Right lobe of liver (tissue), 6 donors: Measurements from ENCODE around the gene PDE6G. TPM values are rescaled to one million over a fixed set of nuclear protein-coding genes. Genes with fewer than 3 reads are reported as not detected.

Source experiments
- ATAC-seq, 4 donors: fragments of 200-7000 bp; cut with Tn5 transposase; one replicate each; pipeline ENCODE4 v1.9.1; 2020; ENCODE audit warnings: mild to moderate bottlenecking in 4 of 4, moderate library complexity in 4 of 4
- DNase-seq, 3 donors: peaks; one replicate each; pipeline ENCODE4 v3.0.0-alpha.2; 2020
- H3K27ac ChIP-seq, 3 donors: fragments of 200-600 bp; one replicate each; pipeline ENCODE4 v1.8.0; 2022
- H3K27me3 ChIP-seq, 2 donors: fragments of 200-600 bp; one replicate each; pipeline ENCODE4 v1.8.0; 2022
- H3K36me3 ChIP-seq, 4 donors: fragments of 200-600 bp; sonication (generic) in 1 of 4; one replicate each; pipeline versions ENCODE4 v1.5.1 to v1.8.0; 2017 to 2022; ENCODE audit warnings: control low read depth in 1 of 4
- H3K4me1 ChIP-seq, 4 donors: fragments of 200-600 bp; sonication (generic) in 1 of 4; one replicate each; pipeline versions ENCODE4 v1.5.1 to v1.8.0; 2017 to 2022; ENCODE audit warnings: control low read depth in 1 of 4
- H3K4me3 ChIP-seq, 3 donors: fragments of 200-600 bp; one replicate each; pipeline ENCODE4 v1.8.0; 2022
- H3K9me3 ChIP-seq, 4 donors: fragments of 200-600 bp; sonication (generic) in 1 of 4; one replicate each; pipeline versions ENCODE4 v1.5.1 to v1.8.0; 2017 to 2022; ENCODE audit warnings: control low read depth in 1 of 4
- CTCF ChIP-seq, 4 donors: fragments of 200-600 bp in 3 of 4; fragments of 450-650 bp in 1 of 4; IDR thresholded peaks; one replicate each; pipeline versions ENCODE4 v1.5.1 to v1.8.0; 2016 to 2022; ENCODE audit warnings: antibody characterized with exemption in 4 of 4, mild to moderate bottlenecking in 2 of 4
- POLR2A ChIP-seq: fragments of 450-650 bp; IDR thresholded peaks from one replicate; pipeline ENCODE4 v1.6.1; 2017; ENCODE audit warnings: antibody characterized with exemption, mild to moderate bottlenecking
- WGBS: methylation state at CpG from one replicate; pipeline ENCODE4 v1.1.6; 2018; ENCODE audit warnings: low coverage, low lambda C conversion rate; ENCODE audit not compliant: insufficient coverage; ENCODE audit errors: missing lambda C conversion rate; 5-methylcytosine and 5-hydroxymethylcytosine counted together
- intact Hi-C, 2 donors: fragments of 100-400 bp; cut with DNase I; formaldehyde crosslinking; loops; one replicate each; pipeline versions ENCODE4 v1.11.2 to v1.14.1; 2022
- total RNA-seq, 6 experiments: library from RNA; depleted of rRNA in 2 of 6; stranded (reverse); fragments of >200 nt in 2 of 6; fragmentation: NEBNext Ultra II Directional in 3 of 6; extraction: Animal tissue kit (Norgen Biotek cat#: 25700) in 3 of 6; gene quantifications; one replicate each; pipeline versions ENCODE4 v1.1.0 to v1.2.4, GENCODE V29; 2016 to 2023
- donor health status: DM: no; HTN: yes; CAD: no.
- donor health status: DM: no; HTN: no; CAD: no.
- donor health status: DM: no; HTN: no; CAD: no.
- donor health status: DM: no; HTN: yes; CAD: no.
- donor health status: DM: no; HTN: yes; CAD: no.

The PDE6G gene
- total RNA-seq, 6 experiments from 2014 or later: 0.40 to 0.93 (median 0.68) TPM; not detected in 2

GRCh38 chr17:81672504-81672903, 16.2 kb upstream of the PDE6G start:
- Histone ChIP-seq H3K9me3 (no peaks in the 10 kb centered on the region), H3K4me3 (no peak overlapping the region), H3K27me3 (no peaks in the 10 kb centered on the region), H3K27ac (no peak overlapping the region), H3K4me1 (peaks cover 0 to 5% (median 0%) of the 10 kb centered on the region in 4 donors), H3K36me3 (peaks cover 0 to 44% (median 8%) of the 10 kb centered on the region in 4 donors)
- peak in 1 of 3 donors; percentile 20 for DNase-seq
- no peak for TF ChIP-seq POLR2A
- no peak for TF ChIP-seq CTCF (IDR thresholded peaks at IDR 0.05)
- ATAC-seq: peak in 1 of 4 donors; percentile 5
- 83% methylated on average over 4 of the region's 18 CpGs for WGBS
- intact Hi-C loops: loop anchor here in 1 of 2 donors (5.0 kb wide), 1 partner anchor 35 kb away; no protein-coding TSS in a partner anchor

- Histone ChIP-seq H3K27ac (no peak overlapping the region), H3K4me3 (peak overlapping the region; percentile 98), H3K9me3 (no peaks in the 10 kb centered on the region), H3K4me1 (peaks cover 0 to 15% (median 3%) of the 10 kb centered on the region in 4 donors), H3K27me3 (no peaks in the 10 kb centered on the region), H3K36me3 (peaks cover 0 to 36% (median 6%) of the 10 kb centered on the region in 4 donors)
- TF ChIP-seq POLR2A: no peak
- no peak for TF ChIP-seq CTCF (IDR thresholded peaks at IDR 0.05)
- ATAC-seq: no peak
- intact Hi-C loops: no loop called here
- no peak for DNase-seq
- WGBS: 88% methylated on average over 15 of the region's 18 CpGs
Observed at GRCh38 chr17:81667754-81668153, 11.4 kb upstream of the PDE6G start.

DNA sequence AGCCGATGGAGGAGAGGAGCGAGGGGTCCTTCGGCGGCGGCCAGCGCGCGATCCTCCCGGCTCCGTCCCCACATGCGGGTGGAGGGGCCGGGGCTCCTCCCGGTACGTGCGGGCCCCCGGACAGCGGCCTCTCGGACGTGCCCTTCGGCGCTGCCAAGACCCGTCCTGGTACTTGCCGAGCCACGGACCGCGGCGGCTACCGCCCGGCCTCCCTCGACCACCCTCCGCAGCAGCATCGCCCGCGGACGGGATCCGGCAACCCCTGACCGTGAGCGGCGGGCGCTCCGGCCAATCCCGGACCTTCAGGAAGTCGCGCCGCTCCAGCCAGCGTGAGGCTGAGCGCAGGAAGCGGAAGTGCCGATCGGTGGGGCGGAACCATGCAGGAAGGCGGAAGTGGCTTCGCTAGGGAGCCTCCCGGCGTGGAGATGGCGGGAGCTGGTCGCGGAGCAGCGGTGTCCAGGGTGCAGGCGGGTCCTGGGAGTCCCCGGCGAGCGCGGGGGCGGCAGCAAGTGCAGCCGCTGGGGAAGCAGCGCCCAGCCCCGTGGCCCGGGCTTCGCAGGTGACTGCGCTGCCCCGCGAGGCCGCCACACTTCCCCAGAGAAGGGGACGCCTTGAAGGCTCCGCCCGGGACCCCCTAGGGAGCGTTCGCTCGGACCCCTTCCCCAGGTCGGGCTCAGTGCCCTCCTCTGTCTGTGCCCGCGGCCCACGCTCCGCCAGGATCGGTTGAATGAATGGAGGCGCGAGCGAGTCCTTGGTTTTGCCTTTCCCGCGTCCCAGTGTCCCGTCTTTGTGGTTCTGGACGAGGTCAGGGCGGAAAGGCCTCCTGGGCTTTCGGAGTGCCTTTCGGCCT, 10.2 kb upstream of the PDE6G start, which contains the start of the genes CCDC137 and OXLD1:
Gene CCDC137, plus strand, starts transcription at position 396 of the 850 bp plus-strand sequence. Its CDS starts 30 bp downstream, at position 426.
Gene OXLD1, minus strand, starts transcription at position 264 of the 850 bp plus-strand sequence. Its CDS starts 28 bp downstream, at position 236.
- Histone ChIP-seq H3K27me3 (no peaks in the 10 kb centered on the region), H3K36me3 (peaks cover 0 to 24% (median 5%) of the 10 kb centered on the region in 4 donors), H3K9me3 (no peaks in the 10 kb centered on the region), H3K27ac (peak within 1 kb of the TSS; percentile 55 to 86 (median 71)), H3K4me1 (peaks cover 0 to 15% (median 3%) of the 10 kb centered on the region in 4 donors), H3K4me3 (peak within 1 kb of the TSS; percentile 98)
- ATAC-seq: peak; percentile 98 to 99 (median 98)
- WGBS: 0% methylated on average over 10 of the region's 96 CpGs
- intact Hi-C loops: no loop called here
- TF ChIP-seq POLR2A (peak; percentile 74), CTCF (IDR thresholded peaks at IDR 0.05) (no peak)
- DNase-seq: peak; percentile 98

- TF ChIP-seq POLR2A (no peak), CTCF (IDR thresholded peaks at IDR 0.05) (no peak)
- DNase-seq (no peak), ATAC-seq (peak in 3 of 4 donors; percentile 4 to 25 (median 11))
- intact Hi-C loops: no loop called here
- Histone ChIP-seq H3K4me3 (peak overlapping the region; percentile 98), H3K27ac (peak overlapping the region; percentile 55 to 86 (median 71)), H3K9me3 (no peaks in the 10 kb centered on the region), H3K4me1 (peaks cover 0 to 15% (median 3%) of the 10 kb centered on the region in 4 donors), H3K27me3 (no peaks in the 10 kb centered on the region), H3K36me3 (peaks cover 0 to 20% (median 4%) of the 10 kb centered on the region in 4 donors)
- 0% methylated on average over 16 of the region's 16 CpGs for WGBS
Observed at GRCh38 chr17:81666092-81666341, 9.7 kb upstream of the PDE6G start.
